HTR-8/SVneo (cell line): ENCODE results near the gene RRAGB.
A peak's percentile ranks its signal among the peaks of the same experiment; 100 is the strongest.
"Not testable (repeated sequence)": the region's sequence is repeated elsewhere in the genome, so short reads cannot be mapped to it uniquely, and the experiment has no call there.

Source experiments
- DNase-seq: peaks from one replicate; pipeline ENCODE4 v3.0.0; 2011; ENCODE audit warnings: low spot score, mixed read lengths; ENCODE audit not compliant: insufficient read length
- FAIRE-seq: peaks from 2 replicates; lab custom pipeline; 2011; peaks lifted over from hg19 to GRCh38; lab: Jason Lieb, UNC

Gene RRAGB, protein sequence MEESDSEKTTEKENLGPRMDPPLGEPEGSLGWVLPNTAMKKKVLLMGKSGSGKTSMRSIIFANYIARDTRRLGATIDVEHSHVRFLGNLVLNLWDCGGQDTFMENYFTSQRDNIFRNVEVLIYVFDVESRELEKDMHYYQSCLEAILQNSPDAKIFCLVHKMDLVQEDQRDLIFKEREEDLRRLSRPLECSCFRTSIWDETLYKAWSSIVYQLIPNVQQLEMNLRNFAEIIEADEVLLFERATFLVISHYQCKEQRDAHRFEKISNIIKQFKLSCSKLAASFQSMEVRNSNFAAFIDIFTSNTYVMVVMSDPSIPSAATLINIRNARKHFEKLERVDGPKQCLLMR

DNA sequence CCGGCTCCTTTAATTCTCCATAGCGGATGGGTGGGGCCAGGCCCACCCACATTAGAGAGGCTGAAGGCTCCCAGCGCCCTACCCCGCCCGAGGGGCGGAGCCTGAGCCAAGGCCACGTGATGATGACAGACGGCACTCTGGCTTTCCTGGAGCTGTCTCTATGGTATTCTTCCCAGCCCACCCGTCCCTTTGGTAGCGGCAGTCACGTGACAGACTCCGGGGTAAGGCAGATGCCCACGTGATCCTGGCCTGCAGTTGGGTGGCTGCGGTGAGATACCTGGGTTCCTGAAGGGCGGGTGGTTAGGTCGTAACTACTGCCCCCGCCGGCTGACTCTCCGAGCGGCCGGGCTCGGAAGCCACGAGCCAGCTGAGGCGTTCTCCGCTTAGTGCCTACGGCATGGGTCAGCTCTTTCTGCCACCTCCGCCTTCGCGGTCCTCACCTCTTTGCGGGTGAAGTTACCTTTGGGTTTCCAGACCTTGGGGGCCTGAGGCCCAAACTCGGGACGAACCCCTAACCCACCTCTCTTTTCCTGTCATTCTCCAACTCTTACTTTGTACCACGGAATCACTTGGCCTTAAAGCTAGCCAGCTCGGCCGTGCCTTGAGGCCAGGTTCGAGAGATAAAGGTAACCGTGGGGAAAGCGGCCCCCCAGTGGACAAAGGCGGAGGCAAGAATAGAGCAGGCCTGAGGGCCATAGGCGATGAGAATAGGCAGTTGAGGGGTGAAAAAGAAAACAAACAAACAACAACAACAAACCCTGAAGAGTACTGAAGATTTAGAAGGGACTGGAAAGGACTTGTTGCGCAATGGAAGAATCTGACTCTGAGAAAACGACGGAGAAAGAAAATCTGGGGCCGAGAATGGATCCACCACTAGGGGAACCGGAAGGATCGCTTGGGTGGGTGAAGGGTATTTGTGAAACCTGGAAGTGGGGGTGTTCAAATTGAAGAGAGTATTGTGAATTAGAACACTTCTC is at the start of gene RRAGB:
TSS of gene RRAGB (plus strand) at position 229 of the 977 bp plus-strand sequence. CDS start at position 808, 579 bp downstream.
- DNase-seq (peak; percentile 83), FAIRE-seq (peak; percentile 58)

DNA sequence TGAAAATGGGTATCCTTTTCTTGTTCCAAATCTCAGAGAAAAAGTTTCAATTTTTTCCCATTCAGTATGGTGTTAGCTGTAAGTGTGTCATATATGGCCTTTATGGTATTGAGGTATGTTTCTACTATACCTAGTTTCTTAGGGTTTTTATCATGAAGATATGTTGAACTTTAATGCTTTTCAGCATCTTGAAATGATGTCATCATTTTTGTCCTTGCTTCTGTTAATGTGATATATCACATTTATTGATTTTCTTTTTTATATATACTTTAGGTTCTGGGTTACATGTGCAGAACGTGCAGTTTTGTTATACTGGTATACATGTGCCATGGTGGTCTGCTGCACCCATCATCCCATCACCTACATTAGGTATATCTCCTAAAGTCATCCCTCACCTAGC is 49.5 kb upstream of the RRAGB start:
- FAIRE-seq, result no peak
- no peak for DNase-seq

DNA sequence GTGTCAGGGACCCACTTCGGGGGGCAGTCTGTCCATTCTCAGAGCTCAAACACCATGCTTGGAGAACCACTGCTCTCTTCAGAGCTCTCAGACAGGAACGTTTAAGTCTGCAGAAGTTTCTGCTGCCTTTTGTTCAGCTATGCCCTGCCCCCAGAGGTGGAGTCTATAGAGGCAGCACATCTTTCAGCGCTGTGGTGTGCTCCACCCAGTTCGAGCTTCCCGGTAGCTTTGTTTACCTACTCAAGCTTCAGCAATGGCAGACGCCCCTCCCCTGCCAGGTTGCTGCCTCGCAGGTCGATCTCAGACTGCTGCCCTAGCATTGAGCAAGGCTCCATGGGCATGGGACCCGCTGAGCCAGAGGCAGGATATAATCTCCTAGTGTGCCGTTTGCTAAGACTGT is 29.0 kb upstream of the RRAGB start:
- not testable (repeated sequence) for FAIRE-seq, DNase-seq

DNA sequence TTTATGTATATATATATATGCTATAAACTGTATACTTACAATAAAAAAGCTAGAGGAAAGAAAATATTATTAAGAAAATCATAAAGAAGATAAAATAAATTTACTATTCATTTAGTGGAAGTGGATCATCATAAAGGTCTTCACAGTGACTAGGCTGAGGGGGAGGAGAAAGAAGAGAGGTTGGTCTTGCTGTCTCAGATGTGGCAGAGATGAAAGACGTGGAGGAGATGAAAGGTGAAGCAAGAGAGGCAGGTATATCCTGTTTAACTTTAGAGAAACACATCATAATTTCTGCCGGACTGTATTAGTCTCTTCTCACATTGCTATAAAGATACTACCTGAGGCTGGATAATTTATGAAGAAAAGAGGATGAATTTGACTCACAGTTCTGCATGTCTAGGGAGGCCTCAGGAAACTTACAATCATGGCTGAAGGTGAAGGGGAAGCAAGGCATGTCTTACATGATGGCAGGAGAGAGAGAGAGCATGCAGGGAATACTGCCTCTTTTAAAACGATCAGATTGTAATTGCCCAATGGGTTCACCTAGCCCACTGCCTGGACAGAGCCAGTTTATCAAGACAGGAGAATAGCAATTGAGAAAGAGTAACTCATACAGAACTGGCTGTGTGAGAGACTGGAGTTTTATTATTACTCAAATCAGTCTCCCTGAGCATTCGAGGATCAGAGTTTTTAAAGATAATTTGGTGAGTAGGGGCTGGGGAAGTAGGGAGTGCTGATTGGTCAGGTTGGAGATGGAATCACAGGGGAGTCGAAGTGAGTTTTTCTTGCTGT is 22.1 kb upstream of the RRAGB start:
- DNase-seq (no peak), FAIRE-seq (no peak)

DNA sequence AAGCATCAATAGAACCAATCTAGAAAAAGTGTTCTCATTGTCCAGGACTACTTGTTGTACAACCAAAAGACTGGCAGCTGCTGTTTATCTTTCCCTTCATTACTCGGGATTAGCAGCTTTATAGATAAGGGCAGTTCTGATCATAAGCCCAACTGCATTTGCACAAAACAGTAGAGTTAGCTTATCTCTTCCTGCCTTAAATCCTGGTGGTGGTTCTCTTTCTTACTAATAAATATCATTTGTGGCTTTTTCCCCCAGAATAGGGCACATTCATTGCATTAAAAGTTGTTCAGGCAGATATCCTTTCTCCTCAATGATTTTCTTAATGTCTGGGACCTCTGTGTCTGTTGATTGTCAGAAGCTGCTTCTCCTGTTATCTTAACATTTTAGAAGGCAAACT is 20.2 kb upstream of the RRAGB start:
- FAIRE-seq, result no peak
- DNase-seq, result no peak

DNA sequence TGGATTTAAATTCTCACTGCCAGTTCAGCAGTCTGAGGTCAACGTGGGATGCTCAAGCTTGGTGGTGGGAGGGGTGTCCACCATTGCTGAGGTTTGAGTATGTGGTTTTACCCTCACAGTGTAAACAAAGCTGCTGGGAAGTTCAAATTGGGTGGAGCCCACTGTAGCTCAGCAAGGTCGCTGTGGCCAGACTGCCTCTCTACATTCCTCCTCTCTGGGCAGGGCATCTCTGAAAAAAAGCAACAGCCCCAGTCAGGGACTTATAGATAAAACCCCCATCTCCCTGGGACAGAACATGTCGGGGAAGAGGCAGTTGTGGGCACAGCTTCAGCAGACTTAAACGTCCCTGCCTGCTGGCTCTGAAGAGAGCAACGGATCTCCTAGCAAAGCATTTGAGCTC is 14.9 kb upstream of the RRAGB start:
- FAIRE-seq (no peak), DNase-seq (no peak)

DNA sequence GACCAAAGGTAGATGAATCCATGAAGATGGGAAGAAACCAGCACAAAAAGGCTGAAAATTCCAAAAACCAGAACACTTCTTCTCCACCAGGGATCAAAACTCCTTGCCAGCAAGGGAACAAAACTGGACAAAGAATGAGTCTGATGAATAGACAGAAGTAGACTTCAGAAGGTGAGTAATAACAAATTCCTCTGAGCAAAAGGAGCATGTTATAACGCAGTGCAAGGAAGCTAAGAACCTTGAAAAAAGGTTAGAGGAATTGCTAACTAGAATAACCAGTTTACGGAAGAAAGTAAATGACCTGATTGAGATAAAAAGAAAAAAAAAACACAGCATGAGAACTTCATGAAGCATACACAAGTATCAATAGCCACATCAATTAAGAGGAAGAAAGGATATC is 14.1 kb upstream of the RRAGB start:
- FAIRE-seq, DNase-seq: not testable (repeated sequence)

DNA sequence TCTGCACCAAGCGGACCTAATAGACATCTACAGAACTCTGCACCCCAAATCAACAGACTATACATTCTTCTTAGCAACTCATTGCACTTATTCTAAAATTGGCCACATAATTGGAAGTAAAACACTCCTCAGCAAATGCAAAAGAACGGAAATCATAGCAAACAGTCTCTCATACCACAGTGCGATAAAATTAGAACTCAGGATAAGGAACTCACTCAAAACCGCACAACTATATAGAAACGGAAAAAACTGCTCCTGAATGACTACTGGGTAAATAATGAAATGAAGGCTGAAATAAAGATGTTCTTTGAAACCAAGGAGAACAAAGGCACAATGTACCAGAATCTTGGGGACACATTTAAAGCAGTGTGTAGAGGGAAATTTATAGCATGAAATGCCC is 12.5 kb upstream of the RRAGB start:
- not testable (repeated sequence) for FAIRE-seq, DNase-seq

DNA sequence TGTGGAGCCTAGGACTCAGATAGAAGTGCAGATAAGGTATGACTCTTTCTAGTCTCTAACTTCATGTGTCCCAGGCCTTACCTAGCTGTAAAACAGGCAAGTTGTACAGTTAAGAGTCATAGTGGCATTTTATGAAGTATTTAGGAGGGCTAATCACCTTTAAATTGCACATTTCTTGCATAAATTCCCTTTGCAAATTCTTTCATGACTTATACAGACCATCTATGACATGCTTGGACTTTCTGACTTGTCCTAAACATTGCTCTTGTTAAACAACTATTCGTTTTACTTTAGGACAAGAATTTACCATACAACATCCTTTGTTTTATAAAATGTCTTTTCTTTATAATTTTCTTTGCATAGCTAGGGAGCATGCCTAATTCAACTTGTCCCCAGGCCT is 7.8 kb upstream of the RRAGB start:
- DNase-seq (no peak), FAIRE-seq (no peak)

DNA sequence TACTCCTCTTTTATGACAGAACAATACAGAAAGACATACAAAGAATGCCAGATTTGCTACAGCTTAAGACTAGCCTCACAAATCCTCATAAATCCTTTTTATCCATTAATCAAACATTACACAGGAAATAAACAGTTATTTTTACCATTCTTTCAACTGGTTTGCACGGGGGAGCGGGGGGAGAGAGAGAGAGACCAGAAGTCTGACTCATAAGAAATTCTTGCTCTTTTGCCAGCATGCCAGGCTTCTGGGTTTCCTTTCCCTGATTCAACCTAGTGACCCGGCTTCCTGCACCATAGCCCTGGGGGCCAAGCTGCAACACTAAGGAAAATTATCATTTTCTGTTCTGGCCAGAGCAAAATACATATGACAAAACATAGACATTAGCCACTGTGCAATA is 6.8 kb upstream of the RRAGB start:
- DNase-seq (peak; percentile 6), FAIRE-seq (no peak)

DNA sequence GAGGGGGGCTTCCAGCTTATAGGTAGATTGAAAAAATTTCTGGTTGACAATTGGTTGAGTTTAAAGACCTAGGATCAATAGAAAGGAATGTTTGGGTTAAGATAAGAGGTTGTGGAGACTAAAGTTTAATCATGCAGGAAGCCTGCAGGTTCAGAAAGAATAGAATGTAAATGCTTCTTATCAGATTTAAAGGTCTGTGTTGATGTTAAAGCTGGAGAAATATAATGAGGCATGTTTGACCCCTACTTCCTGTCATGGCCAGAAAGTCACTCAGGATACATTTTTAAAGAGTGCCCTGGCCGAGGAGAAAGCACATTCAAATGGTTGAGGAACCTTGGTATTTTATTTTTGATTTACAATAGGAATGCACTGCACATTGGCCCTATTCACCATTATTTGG is 3.9 kb upstream of the RRAGB start:
- DNase-seq (no peak), FAIRE-seq (no peak)

DNA sequence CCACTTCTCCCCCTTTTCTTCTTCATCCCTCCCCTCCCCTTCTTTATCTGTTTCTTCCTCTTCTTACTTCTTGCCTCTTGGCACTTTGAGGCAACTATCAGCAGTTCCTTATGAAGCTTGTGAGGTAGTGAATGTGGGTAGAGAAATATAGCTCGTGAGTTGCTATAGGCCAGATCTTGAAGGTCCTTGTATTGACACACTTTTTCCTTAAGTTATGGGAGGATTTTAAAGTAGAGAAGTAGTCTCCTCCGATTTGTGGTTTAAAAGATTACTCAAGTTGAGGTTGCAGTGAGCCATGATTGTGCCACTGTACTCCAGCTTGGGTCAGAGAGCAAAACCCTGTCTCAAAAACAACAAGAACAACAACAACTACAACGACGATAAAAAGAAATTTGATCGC is 3.4 kb upstream of the RRAGB start:
- DNase-seq (no peak), FAIRE-seq (no peak)

DNA sequence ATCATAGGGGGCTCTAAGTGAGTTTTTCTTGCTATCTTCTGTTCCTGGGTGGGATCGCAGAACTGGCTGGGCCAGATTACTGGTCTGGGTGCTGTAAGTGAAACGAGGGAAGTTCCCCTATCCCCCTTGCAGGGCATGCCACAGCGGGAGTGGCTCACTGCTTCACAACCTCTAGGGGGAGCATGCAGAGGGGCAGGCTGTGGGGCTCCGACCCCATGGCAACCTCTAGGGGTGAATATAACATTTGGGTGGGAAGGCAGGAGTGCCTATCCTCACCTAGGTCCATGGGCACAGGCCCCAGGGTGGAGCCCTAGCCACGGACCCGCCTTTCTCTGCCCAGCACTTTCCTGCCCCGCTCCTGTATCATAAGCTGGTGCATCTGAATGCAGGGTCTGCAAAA is 1.7 kb upstream of the RRAGB start:
- DNase-seq, result no peak
- FAIRE-seq, result no peak

DNA sequence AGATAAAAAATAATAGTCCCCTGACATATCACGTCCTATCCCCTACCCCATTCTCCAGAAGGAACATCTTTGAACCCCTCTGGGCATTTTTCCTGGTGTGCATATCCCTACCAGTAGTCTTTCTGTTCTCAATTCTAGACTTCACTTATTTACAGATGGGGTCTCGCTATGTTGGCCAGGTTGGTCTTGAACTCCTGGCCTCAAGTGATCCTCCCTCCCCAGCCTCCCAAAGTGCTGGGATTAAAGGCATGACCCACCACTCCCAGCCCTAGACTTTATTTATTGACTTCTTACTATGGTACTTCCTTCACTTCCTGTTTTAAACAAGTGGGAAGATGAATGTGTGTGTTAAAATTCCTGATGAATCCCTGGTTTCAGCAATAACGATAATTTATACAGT is 612 bp upstream of the RRAGB start:
- no peak for FAIRE-seq
- DNase-seq, result no peak

DNA sequence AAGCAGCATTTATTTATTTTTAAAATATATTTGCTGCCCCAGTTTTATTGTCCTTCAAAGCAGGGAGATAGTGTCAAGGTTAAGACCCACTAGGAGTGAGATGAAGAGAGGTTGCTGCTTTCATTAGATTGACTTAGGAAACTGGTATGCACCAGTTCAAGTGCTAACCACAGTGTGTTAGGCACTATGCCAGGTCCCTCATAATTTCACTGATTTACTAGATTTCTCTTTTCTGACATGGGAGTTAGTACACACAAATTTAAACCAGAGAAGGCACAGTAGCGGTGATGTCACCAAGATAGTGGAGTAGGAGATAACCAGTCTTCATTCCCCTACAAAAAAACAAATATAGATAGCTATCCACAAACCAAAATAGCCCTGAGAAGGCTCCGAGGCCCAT is 14.3 kb downstream of the RRAGB start:
- FAIRE-seq (no peak), DNase-seq (no peak)

DNA sequence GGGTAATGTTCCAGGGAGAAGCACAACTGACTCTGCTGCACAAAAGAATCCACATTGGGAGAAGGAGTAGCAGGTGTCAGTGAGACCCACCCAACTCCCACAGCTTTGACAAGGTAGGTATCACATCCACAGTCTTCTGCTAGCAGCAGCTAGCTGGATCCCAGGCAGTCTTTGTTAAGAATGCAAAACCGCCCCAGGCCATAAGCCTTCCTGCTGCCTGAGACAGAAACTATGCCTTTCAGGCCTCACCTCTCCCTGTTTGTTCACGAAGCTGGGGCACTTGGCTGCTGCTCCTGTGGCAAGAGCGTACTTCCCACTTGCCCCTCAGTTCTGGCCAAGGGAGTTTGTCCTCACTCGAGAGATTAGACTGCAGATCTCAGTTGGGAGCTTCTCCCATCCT is 21.4 kb downstream of the RRAGB start:
- DNase-seq (no peak), FAIRE-seq (no peak)

DNA sequence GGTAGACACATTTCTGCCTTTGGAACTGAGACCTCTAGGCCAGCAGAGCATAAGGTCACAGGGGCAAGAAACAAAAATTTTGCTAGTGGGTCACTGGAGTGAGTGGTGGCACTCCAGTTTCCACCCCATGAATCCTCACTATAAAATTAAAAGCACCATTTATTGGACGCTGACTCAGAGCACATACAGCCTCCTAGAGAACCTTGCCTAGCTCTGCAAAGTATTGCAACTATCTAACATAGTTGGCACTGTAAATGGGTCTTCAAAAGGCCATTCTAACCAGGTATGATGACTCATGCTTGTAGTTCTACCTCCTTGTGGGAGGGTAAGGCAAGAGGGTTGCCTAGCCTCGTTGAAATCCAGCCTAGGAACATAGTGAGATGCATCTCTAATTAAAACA is 25.1 kb downstream of the RRAGB start:
- FAIRE-seq (no peak), DNase-seq (no peak)

DNA sequence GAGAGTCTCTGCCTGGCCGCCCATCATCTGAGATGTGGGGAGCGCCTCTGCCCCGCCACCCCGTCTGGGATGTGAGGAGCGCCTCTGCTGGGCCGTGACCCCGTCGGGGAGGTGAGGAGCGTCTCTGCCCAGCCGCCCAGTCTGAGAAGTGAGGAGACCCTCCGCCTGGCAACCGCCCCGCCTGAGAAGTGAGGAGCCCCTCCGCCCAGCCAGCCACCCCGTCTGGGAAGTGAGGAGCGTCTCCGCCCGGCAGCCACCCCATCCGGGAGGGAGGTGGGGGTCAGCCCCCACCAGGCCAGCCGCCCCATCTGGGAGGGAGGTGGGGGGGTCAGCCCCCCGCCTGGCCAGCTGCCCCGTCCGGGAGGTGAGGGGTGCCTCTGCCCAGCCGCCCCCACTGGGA is 30.9 kb downstream of the RRAGB start:
- not testable (repeated sequence) for FAIRE-seq, DNase-seq

DNA sequence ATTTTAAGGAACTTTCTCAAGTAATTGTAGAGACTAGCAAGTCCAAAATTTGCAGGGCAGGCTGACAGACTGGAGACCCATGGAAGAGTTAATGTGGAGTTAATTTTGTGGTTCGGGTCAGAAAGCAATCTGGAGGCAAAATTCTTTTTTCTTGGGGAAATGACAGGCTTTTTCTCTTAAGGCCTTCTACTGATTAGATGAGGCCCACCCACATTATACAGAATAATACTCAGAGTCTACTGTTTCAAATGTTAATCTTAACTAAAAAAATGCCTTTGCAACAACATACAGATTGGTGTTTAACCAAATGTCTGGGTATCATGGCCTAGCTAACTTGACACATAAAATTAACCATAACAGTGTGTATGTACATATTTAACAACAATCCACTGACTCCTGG is 32.7 kb downstream of the RRAGB start:
- FAIRE-seq (no peak), DNase-seq (no peak)

DNA sequence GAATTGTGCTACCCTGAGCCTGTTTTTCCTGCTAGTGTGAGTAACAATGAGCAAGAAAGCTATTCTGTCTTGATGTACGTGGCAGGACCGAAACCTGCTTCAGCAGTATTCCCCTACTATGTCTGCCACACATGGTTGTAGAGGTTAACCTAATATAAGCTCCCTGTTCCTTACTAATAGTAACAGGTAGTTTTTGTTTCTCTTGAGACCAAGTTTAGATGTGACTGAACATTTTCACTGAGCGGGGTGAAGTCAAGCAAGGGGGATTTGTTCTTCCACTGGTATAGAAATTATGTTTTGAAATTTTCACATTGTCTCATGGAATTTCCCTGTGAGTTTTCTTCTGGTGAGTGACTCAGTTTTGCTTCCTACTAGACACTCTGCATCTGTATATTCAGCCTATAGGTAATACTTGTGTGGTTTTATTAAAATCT is 37.3 kb downstream of the RRAGB start:
- no peak for FAIRE-seq
- no peak for DNase-seq
